ENCODE results near the gene TREML1.

GRCh38 chr6:41193171-41193734 is 39.1 kb upstream of the TREML1 start:
- TF ChIP-seq CTCF (IDR thresholded peaks at IDR 0.05) (no peak), EP300 (IDR thresholded peaks at IDR 0.05) (no peak), POLR2AphosphoS5 (IDR thresholded peaks at IDR 0.05) (no peak)

Measured in sigmoid colon (tissue), 4 donors.